Lower leg skin (tissue), 3 donors: ENCODE measurements around the gene ACAP1.

Experiments used
- POLR2A ChIP-seq, 2 donors: fragments of 450-650 bp; IDR thresholded peaks; one replicate each; pipeline ENCODE4 v1.6.1; 2016 to 2017; ENCODE audit warnings: antibody characterized with exemption in 2 of 2, mild to moderate bottlenecking in 1 of 2, moderate library complexity in 1 of 2
- TF ChIP-seq, protein P1 (sequence below), 3 donors: fragments of 450-650 bp; IDR thresholded peaks; one replicate each; pipeline ENCODE4 v1.5.1; 2016; ENCODE audit warnings: antibody characterized with exemption in 3 of 3, mild to moderate bottlenecking in 3 of 3, moderate library complexity in 2 of 3

DNA sequence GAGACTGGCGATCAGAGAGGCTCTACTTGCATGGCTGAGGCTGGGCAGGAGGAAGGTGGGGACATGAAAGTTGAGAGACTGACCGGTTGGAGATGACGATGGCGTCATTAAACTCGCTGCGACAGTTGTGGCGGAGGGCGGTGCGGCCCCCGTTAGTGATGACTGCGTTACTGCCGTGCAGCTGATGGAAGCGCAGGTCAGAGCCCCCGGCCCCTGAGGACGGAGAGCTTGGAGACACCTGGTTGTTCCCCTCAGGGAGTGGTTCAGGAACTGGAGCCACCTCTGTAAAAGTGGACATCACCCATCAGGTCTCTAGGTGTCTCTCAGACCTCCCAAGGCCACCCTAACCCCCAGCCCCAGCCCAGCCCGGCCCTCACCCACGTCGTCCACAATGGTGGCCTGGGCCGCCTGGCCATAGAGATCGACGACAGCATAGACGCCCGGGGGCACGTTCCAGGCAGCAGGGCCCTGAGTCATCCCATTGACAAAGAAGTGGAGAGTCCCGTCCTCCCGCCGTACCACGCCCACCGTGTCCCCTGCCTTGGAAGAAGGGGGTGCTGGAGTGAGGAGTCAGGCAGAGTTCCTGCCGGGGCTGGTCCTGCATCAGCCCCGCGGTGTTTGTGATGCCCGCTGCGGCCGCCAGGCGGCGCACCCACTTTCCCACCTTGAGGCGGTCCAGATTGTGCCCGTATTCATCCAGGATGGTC is 12.4 kb upstream of the ACAP1 start:
- no peak for TF ChIP-seq POLR2A (IDR thresholded peaks at IDR 0.05)
- TF ChIP-seq, protein P1, sequence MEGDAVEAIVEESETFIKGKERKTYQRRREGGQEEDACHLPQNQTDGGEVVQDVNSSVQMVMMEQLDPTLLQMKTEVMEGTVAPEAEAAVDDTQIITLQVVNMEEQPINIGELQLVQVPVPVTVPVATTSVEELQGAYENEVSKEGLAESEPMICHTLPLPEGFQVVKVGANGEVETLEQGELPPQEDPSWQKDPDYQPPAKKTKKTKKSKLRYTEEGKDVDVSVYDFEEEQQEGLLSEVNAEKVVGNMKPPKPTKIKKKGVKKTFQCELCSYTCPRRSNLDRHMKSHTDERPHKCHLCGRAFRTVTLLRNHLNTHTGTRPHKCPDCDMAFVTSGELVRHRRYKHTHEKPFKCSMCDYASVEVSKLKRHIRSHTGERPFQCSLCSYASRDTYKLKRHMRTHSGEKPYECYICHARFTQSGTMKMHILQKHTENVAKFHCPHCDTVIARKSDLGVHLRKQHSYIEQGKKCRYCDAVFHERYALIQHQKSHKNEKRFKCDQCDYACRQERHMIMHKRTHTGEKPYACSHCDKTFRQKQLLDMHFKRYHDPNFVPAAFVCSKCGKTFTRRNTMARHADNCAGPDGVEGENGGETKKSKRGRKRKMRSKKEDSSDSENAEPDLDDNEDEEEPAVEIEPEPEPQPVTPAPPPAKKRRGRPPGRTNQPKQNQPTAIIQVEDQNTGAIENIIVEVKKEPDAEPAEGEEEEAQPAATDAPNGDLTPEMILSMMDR (IDR thresholded peaks at IDR 0.05): peak in 1 of 3 donors; percentile 56
